CD4-positive, alpha-beta T cell treated with Interleukin-21 for 1 hour (primary cell): Measurements from ENCODE around the gene SEMA5A.

Experiments used
- DNase-seq: peaks from one replicate; pipeline ENCODE4 v3.0.0-alpha.2; 2020

Gene SEMA5A

DNA sequence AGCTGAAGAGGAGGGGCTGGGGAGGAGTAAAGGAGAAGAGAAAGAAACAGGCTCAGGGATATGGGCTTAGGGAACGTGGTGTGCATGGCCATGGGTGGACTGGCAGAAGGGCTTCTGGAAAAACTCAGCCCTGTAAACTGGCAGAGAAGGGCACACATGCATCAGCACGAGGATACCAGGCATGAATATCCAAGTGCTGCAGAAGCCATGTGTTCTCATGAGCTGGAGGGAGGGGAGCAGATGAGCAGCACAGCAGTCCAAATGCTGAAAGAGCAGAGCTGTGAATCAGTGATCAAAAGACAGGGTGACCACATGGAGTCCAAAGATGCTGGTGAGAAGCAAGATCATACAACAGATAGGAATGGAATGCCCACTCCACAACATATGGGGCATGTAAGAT, 72.3 kb downstream of the SEMA5A start:
- DNase-seq = no peak

DNA sequence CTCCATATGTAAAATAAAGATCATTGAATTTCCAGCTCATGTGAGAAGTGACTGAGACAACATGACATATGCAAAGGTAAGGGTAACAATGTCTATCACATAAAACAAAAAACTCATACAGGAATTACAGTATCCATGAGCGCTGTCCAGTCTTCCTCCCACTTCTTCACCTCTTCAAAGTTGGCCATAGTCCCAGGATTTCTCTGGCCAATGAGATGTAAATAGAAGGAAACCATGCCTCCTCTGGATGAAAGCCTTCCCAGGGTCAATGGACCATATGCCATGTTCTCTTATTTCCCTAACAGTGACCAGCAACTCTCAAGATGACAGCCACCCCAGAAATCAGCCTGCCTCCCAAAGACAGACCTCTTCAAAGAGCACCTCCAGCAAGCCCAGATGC, 75.5 kb downstream of the SEMA5A start:
- DNase-seq = no peak

DNA sequence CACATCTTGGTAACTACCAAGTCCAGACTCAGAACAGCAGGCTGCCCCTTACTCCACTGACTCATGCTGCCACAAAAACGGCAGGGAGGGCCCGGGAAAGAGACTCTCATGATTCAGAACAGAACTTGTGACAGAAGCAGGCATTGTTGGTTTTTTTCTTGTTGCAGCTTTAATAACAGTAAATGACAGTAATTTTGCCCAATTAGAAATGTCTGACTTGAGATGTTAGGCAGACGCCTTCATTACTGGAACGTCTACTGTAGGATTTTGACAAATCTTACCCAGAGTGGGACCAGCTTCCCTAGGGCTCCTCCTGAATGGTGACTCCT, 77.9 kb downstream of the SEMA5A start:
- DNase-seq = no peak

DNA sequence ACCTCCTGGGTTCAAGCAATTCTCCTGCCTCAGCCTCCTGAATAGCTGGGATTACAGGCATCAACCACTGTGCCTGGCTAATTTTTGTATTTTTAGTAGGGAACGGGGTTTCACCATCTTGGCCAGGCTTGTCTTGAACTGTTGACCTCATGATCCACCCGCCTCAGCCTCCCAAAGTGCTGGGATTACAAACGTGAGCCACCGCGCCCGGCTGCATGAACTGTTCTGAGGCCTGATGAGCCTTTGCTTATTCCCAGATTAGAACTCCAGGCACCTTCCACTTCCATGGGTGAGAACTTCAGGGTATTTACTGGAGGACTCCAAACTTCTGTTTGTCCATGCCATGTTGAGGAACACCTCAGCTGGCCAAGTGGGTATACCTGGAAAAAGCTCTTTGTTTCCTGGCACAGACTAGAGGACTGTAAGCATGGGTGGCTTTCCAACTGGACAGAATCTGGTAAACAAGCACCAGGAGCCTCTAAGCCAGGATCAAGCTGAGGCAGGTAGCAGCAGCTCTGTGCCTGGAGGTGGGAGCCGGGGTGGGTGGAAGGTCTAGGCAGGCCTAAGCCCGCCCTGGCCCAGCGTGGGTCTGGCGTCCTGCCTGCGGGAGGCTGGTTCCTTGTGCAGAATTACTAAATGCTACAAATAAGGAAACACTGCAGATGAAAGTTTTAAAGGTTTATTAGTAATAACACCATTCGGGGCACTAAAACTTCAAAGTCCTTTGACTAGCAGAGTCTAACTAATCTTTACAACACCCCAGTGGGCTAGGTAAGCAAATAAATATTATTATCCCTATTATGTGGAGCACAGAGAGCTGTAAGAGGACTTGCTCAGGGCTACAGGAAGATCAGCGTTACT, 78.4 kb downstream of the SEMA5A start:
- DNase-seq = no peak

DNA sequence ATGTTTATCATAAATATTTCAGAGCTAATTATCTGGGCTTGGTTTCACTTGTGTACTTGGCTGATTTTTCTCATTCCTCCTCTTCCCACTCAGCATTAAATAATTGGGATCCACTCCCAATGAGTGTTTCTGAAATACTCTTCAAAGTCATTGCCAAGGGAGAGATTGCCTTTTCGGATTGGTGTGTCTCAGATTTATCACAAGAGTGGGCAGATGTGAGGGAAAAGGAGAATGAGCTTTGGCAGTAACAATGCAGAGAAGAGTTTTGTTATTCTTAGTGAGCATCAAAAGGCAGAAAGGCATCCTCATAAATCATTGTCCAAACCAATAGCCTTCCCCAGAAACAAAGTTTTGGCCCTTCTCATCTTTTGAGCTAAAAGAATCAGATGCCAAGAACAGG, 79.2 kb downstream of the SEMA5A start:
- DNase-seq = no peak

DNA sequence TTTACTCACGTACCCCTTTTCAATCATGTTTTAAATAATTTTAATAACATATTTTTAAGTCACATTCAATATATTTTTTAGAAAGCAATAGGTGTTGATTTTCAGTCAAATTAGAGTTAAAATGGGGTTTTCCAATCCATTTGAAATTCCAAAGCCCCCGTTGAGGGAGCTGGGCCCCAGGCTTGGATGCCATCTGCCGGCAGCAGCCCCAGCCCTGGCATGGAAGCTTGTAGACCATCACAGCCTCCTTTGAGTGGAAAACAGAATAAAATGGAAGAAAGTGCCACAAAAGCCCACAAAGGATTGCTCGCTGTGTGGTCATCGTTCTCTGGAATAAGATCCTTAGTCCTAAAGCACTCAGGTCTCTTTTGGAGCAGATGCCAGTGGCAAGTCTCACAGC, 81.4 kb downstream of the SEMA5A start:
- DNase-seq = no peak

DNA sequence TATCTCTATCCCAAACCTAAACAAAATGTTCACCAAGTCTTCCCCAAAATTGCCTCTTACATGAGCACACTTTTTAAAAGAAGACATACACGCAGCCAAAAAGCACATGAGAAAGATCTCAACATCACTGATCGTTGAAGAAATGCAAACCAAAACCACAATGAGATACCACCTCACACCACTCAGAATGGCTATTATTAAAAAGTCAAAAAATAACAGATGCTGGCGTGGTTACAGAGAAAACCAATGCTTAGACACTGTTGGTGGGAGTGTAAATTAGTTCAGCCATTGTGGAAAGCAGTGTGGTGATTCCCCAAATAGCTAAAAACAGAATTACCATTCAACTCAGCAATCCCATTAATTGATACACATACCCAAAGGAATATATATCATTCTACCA, 83.8 kb downstream of the SEMA5A start:
- DNase-seq = no peak

DNA sequence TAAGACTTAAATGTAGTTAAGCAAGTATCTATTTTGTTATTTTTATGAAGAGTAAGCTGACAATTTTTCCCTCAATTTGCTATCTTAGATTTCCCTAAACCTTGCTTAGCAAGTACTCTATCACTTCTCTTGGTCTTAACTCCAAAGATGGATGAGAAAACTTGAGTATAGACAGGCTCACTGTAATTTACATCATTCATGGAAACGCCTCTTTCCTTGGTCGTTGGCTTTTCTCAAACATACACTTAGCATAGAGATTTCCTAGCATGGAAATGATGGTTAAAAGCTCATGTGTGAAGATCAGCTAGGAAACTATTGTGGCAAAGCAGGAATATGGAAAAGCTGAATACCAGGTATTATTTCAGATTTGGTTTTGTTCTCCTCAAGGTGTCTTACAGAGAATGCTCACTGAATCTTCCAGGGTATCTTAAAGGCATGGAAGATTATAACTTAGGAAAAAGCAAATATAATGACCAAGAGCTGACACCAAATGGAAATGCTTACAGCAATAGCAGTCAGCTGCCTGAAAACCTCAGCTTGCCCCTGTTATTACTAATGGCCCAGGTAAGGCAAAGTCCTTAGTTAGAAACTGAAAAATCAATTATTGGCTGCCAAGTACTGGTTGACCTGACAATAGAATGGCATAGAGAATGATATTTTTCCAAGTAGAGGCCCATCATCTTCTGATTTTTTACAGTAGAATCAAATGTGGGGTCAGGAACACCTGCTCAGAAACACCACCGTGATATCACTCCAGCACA, 84.8 kb downstream of the SEMA5A start:
- DNase-seq = no peak

DNA sequence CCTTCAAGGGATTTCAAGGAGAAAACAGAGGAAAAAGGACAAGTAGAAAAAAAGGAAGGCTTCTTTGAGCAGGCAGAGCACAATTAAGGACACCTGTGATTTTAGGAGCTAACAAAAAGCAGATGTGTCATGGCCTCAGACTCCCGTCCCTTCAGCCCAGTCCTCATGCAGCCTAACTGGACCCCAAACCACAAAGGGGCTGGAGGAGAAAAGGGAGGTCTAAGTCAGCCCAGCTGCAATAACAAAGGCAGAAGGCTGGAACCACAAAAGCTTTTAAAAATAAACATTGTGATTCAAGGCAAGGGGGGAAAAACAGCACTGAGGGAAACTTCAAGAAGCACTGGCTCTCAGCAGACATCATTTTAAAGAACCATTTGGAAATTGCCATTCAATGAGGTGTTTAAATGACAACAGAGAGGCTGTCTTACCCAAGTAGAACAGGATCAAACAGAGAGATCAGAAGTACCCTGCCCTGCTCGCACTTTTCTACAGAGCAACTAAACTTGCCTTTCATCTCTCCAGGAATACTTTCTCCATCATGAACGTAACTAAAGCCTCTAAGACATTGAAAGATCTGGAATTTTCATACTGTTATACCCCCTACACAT, 89.3 kb downstream of the SEMA5A start:
- DNase-seq = no peak

DNA sequence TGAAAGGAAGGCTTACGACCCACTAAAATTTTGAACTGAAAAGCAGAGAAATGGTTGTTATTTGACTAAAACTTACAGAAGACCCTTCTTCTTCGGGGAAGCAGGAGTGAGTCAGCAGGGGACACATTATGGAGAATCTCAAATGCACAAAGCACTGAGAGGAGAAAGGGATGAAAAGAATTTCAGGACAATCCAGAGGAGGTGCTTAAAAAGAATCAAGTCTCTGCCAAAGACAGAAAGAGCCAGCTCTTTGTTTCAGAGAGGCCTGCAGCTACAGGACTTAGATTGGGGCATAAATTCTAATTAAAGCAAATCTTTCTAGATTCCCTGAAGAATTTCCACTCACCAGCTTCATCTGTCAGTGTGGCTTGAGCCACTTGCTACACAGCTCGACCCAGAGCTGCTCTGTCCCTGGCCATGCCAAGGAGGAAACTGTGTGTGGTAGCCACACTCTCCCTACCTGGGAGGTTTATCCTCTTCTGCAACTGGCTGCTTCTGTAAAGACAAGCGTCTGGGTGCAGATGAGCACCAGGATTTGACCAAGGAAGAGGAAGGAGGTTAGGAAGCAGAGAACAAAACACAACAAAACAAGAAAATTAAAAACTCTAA, 89.9 kb downstream of the SEMA5A start:
- DNase-seq = no peak

DNA sequence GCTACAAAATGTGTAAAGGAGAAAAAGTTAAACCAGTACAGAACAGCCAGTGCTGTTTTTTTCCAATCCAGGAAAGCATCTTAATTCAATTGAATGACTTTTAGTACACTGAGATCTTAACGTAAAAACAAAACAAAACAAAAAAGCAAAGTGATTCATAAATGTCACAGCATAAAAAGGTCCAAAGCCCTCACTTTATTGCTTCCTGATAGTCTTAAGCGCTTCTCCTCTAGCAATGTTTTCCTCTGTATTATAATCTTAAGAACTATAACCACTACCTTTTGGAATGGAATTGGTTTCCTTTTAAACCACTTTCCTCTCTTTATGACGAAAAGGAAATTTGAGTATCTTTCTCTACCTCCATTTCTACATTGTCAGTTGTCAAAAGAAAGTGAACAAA, 91.4 kb downstream of the SEMA5A start:
- DNase-seq = no peak

DNA sequence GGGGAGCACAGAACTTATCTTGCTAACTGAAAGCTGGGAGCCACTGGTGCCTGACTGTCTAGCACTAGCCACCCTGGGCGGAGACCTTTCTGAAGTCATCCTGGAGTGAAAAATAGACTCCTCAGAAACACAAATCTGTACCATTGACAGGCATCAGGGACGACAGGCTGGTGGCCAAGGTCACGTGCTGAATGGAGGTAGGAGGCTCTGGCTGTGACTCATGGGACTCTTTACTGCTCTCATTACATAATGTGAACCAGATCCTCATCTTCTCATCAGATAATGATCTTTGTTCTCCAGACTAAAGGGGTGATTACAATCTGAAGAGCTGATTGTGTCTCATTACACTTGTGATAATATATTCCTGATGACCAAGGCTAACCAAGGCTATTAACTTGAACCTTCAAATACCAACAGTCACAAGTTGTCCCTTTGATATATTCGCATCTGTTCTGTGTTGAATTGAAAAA, 91.8 kb downstream of the SEMA5A start:
- no peak for DNase-seq

DNA sequence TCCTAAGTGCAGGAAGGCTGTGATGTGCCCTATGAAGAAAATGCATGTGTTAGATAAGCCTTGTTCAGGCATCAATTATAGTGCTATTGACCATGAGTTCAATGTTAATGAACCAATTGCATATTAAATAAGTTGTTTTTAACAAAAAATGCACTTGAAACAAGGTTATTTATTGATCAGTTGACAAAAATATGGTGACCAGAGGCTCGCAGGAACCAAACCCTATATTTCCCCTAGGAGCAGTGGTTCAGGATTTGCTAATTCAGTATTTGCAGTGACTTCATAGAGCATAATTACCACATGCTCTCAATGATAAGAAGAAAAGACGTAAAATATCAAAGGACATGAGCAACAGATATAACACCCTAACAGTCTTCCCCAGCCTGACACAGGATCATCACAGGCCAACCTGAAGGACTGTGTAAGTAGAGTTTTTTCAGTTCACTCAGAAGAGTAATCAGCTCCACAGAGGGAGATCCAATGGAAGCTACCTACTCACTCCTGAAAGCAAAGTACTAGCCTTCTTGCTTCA, 92.3 kb downstream of the SEMA5A start:
- no peak for DNase-seq

DNA sequence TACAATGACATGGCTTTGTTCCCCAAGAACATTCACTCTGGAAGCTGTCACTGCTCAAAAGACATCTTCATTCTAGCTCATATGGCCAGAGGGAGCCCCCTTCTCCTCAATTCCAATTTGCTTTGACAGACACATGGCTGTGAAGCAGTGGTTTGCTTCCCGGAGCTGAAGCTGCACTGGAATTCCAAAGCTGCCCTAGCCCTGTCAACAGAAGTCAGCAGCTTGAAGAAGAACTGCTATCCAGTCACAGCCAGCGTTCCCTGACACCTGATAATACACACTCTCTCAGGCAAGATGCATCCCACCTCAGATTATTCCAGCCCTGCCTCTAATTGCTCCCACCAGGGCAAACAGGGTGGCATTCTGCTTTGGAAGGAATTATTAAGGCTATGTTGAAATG, 93.7 kb downstream of the SEMA5A start:
- no peak for DNase-seq

DNA sequence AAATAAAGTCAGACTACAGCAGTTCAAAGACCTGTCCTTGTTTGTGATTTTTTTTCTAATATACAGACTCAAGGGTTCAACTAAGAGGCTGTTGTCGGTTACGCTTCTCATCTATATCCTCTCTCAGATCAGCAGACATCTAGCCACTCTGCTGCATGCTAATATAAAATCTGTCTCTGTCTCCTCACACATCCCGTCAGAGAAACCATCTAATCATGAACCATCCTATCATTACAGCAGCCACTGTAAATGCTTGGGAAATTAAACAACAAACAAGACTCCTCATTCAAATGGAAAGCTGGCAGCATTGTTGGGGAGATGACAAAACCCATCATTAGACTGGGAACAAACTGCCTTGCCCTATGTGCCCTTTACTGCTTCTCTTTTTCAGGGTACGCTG, 94.8 kb downstream of the SEMA5A start:
- DNase-seq = no peak

DNA sequence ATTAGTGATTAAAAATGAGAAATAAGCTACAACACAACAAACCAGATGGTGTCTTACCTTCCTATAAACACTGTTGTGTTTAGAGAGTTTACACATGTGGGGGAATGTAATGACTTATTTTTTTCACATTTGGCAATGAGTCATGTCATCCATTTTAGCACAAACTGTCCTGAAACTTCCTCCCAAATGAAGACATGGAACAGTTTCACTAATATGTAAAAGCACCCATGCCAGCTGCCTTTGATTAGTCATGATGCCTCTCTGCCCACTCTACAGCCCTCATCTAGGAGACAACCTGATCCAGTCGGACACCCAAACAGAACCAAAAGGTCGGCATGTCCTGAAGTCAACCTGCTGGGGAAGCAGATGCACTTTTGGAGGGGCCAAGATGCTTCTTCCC, 98.2 kb downstream of the SEMA5A start:
- no peak for DNase-seq

DNA sequence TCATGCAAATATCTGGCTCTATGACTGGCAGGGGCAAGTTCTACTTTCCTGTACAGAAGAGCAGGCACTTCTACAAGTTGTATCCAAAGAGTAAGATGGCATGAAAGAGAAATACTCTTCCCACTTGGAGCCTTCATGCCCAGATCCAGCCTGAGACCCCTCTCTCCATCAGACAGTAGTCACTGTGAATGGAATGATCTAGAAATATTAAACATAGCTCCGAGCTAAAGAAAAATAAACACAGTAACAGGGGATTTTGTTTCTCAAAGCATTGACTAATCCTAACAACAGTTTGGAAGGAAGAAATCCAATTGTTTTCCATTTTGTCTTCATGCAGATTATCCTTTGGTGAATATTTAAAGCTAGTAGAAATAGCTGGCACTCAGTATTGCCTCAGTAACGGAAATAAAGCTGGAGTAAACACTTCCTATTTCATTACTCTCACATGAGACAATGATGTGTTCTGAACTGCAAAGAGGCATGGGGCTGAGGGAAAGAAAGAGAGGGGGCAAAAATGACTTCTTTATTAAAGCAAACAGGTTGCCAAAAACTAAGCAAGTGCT, 100.0 kb downstream of the SEMA5A start:
- DNase-seq = no peak

DNA sequence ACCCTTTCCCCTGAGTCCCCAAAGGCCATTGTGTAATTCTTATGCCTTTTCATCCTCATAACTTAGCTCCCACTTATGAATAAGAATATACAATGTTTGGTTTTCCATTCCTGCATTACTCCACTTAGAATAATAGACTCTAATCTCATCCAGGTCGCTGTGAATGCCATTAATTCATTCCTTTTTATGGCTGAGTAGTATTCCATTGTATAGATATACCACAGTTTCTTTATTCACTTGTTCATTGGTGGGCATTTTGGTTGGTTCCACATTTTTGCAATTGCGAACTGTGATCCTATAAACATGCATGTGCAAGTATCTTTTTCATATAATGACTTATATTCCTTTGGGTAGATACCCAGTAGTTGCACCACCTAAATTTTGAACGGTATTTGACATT, 101.5 kb downstream of the SEMA5A start:
- DNase-seq = no peak

DNA sequence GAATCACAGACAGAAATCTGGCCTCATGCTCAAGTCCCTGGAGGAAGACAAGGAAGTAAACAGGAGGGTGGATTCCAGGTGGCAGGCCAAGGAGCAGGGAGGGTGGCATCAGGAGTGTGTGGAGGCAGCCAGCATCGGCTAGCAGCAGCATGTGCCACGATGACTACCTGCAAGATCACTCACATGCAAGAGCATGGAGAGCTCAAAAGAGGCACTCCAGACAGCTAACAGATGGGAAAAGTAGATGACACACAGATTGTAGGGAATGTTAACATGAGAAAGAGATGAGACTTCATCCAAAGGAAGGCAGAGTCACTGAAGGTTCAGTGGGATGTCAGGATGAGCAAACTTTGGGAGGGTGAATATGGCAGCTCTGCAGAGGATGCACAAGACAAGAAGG, 104.3 kb downstream of the SEMA5A start:
- DNase-seq = no peak

DNA sequence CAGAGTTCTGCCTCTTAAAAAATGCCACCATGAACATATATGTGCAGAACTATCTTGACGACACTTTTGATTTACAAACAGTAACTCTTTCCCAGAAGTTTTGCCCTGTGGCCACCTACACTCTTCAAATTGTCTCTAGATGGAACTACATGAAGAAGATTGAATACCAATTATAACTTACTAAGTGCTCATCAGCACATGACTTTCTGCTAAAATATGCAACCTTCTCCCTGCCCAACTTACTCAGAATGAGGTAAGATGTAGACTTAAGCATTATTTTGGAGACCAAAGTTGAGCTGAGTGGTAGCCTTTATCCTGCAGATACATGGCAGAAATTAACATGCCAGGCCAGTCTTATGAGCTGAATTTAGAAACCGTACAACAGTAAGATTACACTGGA, 105.4 kb downstream of the SEMA5A start:
- DNase-seq = no peak

DNA sequence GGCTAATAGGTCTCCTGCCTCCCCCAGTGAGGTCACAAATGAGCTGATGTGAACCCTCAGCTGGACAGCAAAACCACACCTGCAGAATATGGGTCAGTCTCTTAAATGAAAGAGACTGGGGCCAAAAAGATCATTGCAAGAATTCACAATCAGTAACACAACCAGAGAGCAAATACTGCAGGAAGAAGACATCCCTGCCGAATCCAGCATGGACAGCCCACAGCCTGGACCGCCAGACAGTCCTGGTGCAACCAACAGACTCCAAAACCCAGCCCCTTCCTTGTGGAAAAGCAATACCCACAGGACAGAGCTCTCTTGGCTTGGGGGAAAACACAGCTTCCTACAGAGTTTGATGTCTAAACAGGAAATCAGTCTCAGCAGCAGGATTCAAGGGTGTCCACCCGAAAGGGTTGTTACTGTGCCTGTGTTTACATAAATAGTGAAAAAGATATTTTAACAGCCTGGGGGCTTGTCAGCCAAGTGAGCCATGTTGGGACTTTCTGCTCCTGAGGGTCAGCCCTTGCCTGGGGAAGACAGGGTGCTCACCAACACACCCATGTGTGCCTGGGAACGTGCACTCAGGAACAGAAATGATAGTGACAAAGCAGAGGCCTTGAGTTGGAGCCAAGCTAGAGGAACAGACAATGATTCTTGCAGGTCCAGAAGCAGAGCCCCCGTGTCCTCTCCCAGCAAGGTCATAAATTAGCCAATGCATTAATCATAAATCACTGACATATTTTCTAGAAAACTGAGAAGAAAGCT, 106.2 kb downstream of the SEMA5A start:
- no peak for DNase-seq
